ENCODE measurements around the gene PLAGL1. TPM values are rescaled to one million over a fixed set of nuclear protein-coding genes. Genes with fewer than 3 reads are reported as not detected.
"Not testable (repeated sequence)": the region's sequence is repeated elsewhere in the genome, so short reads cannot be mapped to it uniquely, and the experiment has no call there.

The PLAGL1 gene
- total RNA-seq, 1 experiment from 2014 or later, result 0.77 TPM

DNA sequence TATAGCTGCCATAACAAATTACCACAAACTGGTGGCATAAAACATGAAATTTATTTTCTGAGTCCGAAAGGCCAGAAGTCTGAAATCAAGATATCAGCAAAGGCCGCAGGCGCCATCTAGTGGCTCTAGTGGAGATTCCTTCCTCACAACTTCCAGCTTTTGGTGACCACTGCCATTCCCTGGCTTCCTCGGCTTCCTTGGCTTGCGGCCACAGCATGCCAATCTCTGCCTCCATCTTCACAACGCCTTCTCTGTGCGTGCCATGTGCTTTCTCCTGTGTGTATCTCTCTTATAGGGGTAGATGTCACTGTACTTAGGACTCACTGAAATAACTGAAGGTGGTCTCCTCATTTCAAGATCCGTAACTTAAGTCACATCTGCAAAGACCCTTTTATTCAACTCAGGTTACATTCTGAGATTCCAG, 5.4 kb upstream of the PLAGL1 start:
- H3K4me1 ChIP-seq (ENCODE audit: insufficient read depth, low read length, poor library complexity, severe bottlenecking), result no peaks in the 10 kb centered on the region
- H3K4me3 ChIP-seq (ENCODE audit: low read depth, low read length, poor library complexity, severe bottlenecking), result no peak overlapping the region
- peak; percentile 84 for DNase-seq (ENCODE audit: low spot score)
- no TSS peak for BruUV-seq (replicated peaks)
- TF ChIP-seq EZH2 (IDR thresholded peaks at IDR 0.05; ENCODE audit: borderline replicate concordance, low read depth, low read length, poor library complexity, severe bottlenecking), result no peak
- TF ChIP-seq, protein P1, sequence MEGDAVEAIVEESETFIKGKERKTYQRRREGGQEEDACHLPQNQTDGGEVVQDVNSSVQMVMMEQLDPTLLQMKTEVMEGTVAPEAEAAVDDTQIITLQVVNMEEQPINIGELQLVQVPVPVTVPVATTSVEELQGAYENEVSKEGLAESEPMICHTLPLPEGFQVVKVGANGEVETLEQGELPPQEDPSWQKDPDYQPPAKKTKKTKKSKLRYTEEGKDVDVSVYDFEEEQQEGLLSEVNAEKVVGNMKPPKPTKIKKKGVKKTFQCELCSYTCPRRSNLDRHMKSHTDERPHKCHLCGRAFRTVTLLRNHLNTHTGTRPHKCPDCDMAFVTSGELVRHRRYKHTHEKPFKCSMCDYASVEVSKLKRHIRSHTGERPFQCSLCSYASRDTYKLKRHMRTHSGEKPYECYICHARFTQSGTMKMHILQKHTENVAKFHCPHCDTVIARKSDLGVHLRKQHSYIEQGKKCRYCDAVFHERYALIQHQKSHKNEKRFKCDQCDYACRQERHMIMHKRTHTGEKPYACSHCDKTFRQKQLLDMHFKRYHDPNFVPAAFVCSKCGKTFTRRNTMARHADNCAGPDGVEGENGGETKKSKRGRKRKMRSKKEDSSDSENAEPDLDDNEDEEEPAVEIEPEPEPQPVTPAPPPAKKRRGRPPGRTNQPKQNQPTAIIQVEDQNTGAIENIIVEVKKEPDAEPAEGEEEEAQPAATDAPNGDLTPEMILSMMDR (conservative IDR thresholded peaks at IDR 0.05; ENCODE audit: low read depth, low read length), result peak; percentile 87
- H3K27ac ChIP-seq (ENCODE audit: low read depth, low read length, poor library complexity, severe bottlenecking), result no peak overlapping the region
- H3K27me3 ChIP-seq (replicated peaks; ENCODE audit: insufficient read depth, low read depth, low read length, poor library complexity), result peaks cover 5% of the 10 kb centered on the region
- no peaks in the 10 kb centered on the region for H3K9me3 ChIP-seq (ENCODE audit: low read depth, low read length, poor library complexity, severe bottlenecking)
- intact Hi-C loops (cut with micrococcal nuclease; ENCODE audit: unreplicated experiment), result loop anchor here (1.0 to 10.0 kb wide), 3 partner anchors 71 to 1539 kb away; no protein-coding TSS in a partner anchor
- H3K36me3 ChIP-seq (ENCODE audit: insufficient read depth, low read length, poor library complexity, severe bottlenecking), result no peaks in the 10 kb centered on the region
- ChIA-PET POLR2A (ENCODE audit: low non-redundant PET) (no interaction called here), CTCF (interaction anchor here (0.7 to 3.0 kb wide), 6 partner anchors 9 to 1174 kb away, joined by 3 to 21 read pairs (median 4); no protein-coding TSS in a partner anchor)

DNA sequence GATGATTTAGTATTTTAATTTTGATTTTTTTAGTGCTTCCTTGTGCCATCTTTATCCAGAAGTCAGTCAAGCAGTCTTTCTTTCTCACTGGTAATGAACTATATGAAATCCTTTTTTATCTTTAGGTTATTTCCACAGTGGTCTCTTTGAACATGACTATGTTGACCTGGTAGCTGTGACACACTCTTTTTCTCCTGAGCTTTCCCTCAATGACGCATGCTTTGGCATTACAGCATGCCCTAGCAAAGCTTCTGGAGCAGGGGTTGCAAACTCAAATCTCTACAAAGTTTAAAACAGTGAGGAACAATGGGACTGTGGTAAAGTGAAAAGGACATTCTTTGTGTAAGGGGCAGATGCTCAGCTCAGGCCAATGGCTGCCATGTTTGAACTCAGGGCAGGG, 4.5 kb upstream of the PLAGL1 start:
- TF ChIP-seq, protein P1 (conservative IDR thresholded peaks at IDR 0.05; ENCODE audit: low read depth, low read length), result no peak
- no peak for TF ChIP-seq EZH2 (IDR thresholded peaks at IDR 0.05; ENCODE audit: borderline replicate concordance, low read depth, low read length, poor library complexity, severe bottlenecking)
- no TSS peak for BruUV-seq (replicated peaks)
- Histone ChIP-seq H3K4me3 (ENCODE audit: low read depth, low read length, poor library complexity, severe bottlenecking) (no peak overlapping the region), H3K27me3 (replicated peaks; ENCODE audit: insufficient read depth, low read depth, low read length, poor library complexity) (peaks cover 14% of the 10 kb centered on the region), H3K27ac (ENCODE audit: low read depth, low read length, poor library complexity, severe bottlenecking) (no peak overlapping the region), H3K36me3 (ENCODE audit: insufficient read depth, low read length, poor library complexity, severe bottlenecking) (no peaks in the 10 kb centered on the region), H3K4me1 (ENCODE audit: insufficient read depth, low read length, poor library complexity, severe bottlenecking) (no peaks in the 10 kb centered on the region), H3K9me3 (ENCODE audit: low read depth, low read length, poor library complexity, severe bottlenecking) (no peaks in the 10 kb centered on the region)
- no peak for DNase-seq (ENCODE audit: low spot score)
- POLR2A ChIA-PET (ENCODE audit: low non-redundant PET), result no interaction called here
- intact Hi-C loops (cut with micrococcal nuclease; ENCODE audit: unreplicated experiment), result loop anchor here (1.0 to 10.0 kb wide), 3 partner anchors 420 to 1538 kb away; no protein-coding TSS in a partner anchor
- CTCF ChIA-PET, result interaction anchor here (1.5 to 3.0 kb wide), 2 partner anchors 72 to 437 kb away, joined by 5 to 21 read pairs; no protein-coding TSS in a partner anchor

DNA sequence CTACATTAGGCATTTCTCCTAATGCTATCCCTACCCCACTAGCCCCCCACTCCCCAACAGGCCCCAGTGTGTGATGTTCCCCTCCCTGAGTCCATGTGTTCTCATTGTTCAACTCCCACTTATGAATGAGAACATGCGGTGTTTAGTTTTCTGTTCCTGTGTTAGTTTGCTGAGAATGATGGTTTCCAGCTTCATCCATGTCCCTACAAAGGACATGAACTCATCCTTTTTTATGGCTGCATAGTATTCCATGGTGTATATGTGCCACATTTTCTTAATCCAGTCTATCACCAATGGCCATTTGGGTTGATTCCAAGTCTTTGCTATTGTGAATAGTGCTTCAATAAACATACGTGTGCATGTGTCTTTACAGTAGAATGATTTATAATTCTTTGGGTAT, 1.6 kb upstream of the PLAGL1 start:
- H3K9me3 ChIP-seq (ENCODE audit: low read depth, low read length, poor library complexity, severe bottlenecking); BruUV-seq (replicated peaks); H3K27ac ChIP-seq (ENCODE audit: low read depth, low read length, poor library complexity, severe bottlenecking); DNase-seq (ENCODE audit: low spot score); H3K36me3 ChIP-seq (ENCODE audit: insufficient read depth, low read length, poor library complexity, severe bottlenecking); CTCF ChIA-PET; H3K4me3 ChIP-seq (ENCODE audit: low read depth, low read length, poor library complexity, severe bottlenecking); H3K4me1 ChIP-seq (ENCODE audit: insufficient read depth, low read length, poor library complexity, severe bottlenecking); POLR2A ChIA-PET (ENCODE audit: low non-redundant PET): not testable (repeated sequence)
- peaks cover 36% of the 10 kb centered on the region for H3K27me3 ChIP-seq (replicated peaks; ENCODE audit: insufficient read depth, low read depth, low read length, poor library complexity)
- intact Hi-C loops (cut with micrococcal nuclease; ENCODE audit: unreplicated experiment), result loop anchor here (5.0 to 10.0 kb wide), 2 partner anchors 417 to 1535 kb away; no protein-coding TSS in a partner anchor

DNA sequence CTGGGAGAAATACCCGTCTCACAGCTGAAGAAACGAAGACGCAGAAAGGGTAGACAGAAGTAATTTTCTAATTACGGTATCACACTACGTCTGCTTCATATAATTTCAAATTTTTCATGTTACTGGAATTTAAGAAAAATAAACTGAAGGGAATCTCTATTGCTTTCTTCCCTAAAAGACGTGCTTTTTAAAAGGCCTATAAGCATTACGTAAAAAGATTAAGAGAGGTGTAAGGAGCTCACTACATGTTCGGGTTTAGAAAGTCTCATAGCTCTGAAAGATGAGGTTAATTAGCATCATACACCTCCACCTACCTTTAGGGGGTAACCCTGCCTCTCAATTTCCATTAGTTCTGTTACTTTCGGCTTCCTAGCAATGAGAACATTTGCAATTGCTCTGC, 787 bp upstream of the PLAGL1 start:
- Histone ChIP-seq H3K9me3 (ENCODE audit: low read depth, low read length, poor library complexity, severe bottlenecking) (no peaks in the 10 kb centered on the region), H3K27me3 (replicated peaks; ENCODE audit: insufficient read depth, low read depth, low read length, poor library complexity) (peaks cover 36% of the 10 kb centered on the region), H3K27ac (ENCODE audit: low read depth, low read length, poor library complexity, severe bottlenecking) (no peak overlapping the region), H3K4me1 (ENCODE audit: insufficient read depth, low read length, poor library complexity, severe bottlenecking) (no peaks in the 10 kb centered on the region), H3K36me3 (ENCODE audit: insufficient read depth, low read length, poor library complexity, severe bottlenecking) (no peaks in the 10 kb centered on the region), H3K4me3 (ENCODE audit: low read depth, low read length, poor library complexity, severe bottlenecking) (no peak overlapping the region)
- DNase-seq (ENCODE audit: low spot score), result no peak
- BruUV-seq (replicated peaks), result no TSS peak
- intact Hi-C loops (cut with micrococcal nuclease; ENCODE audit: unreplicated experiment), result no loop called here
- TF ChIP-seq, protein P1 (conservative IDR thresholded peaks at IDR 0.05; ENCODE audit: low read depth, low read length), result no peak
- no peak for TF ChIP-seq EZH2 (IDR thresholded peaks at IDR 0.05; ENCODE audit: borderline replicate concordance, low read depth, low read length, poor library complexity, severe bottlenecking)
- ChIA-PET POLR2A (ENCODE audit: low non-redundant PET) (interaction anchor here (0.5 kb wide), 1 partner anchor 15 kb away, joined by 3 read pairs; no protein-coding TSS in a partner anchor), CTCF (no interaction called here)

All from A673 (cell line).